ENCODE measurements around the gene CTSO. TPM values are rescaled to one million over a fixed set of nuclear protein-coding genes. Genes with fewer than 3 reads are reported as not detected.

Gene CTSO, protein sequence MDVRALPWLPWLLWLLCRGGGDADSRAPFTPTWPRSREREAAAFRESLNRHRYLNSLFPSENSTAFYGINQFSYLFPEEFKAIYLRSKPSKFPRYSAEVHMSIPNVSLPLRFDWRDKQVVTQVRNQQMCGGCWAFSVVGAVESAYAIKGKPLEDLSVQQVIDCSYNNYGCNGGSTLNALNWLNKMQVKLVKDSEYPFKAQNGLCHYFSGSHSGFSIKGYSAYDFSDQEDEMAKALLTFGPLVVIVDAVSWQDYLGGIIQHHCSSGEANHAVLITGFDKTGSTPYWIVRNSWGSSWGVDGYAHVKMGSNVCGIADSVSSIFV
- 7.3 TPM for total RNA-seq

DNA sequence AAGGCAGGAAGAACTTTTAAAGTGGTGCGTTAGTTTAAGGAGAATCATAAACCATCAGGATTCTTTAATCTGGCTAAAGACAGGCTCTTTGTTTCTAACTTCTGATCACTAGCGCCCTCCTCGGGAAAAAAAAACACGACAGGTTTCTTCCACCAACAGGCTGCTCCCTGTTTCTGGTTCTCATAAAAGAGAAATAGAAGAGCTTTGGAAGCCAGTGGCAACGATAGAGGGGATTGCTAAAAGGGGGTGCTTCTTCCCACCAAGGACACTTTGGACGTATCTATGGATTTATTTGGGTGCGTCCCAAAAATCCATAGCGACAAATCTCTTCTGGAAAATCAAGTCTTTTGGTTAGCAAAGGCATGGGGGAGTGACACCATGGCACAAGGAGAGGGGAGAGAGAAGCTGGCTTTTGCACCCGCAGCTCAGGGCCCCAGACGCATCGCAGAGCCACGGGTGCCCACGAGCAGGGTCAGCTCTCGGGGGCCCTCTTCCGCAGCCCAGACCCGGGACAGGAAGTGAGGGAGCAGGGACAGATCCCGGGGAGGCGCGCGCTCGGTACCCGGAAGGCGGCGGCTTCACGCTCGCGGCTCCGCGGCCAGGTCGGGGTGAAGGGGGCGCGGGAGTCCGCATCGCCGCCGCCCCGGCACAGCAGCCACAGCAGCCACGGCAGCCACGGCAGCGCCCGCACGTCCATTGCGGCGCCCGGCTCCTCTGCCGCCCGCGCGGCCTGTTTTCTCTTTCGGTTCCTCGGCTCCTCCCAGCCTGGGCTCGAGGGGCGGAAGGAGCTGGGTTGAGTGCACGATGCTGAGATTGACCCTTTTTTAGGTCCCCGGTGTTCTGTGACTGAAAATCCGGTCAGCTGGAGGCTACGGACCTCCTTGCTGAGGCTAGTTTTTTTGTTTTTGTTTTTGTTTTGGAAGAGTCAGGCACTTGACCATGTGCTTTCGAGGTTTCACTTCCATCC is at the start of gene CTSO:
Gene CTSO (minus strand): TSS at position 716 of the 967 bp plus-strand sequence. CDS start 19 bp downstream, at position 697.
- DNase-seq (ENCODE audit: low spot score in 2 of 2): peak; percentile 54 to 62
- peak; percentile 70 for FAIRE-seq

DNA sequence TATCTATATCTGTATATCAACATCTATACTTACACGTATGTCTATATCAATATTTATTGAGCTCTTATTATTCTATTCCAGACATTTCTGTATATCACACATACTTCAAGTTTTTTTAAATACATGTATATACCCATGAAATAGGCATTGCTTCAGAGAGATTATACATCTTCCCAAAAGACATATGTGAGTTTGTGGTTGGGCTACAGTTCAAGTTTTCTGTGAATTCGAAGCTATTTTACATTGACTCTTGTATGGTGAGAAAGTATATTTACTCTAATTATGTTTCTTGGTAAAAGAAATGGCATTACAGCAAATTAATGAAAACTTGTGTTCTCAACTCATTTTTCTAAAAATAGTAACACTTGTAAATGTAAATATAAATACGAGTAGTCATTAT is 46.8 kb upstream of the CTSO start:
- no peak for DNase-seq (ENCODE audit: low spot score in 2 of 2)
- FAIRE-seq: no peak

DNA sequence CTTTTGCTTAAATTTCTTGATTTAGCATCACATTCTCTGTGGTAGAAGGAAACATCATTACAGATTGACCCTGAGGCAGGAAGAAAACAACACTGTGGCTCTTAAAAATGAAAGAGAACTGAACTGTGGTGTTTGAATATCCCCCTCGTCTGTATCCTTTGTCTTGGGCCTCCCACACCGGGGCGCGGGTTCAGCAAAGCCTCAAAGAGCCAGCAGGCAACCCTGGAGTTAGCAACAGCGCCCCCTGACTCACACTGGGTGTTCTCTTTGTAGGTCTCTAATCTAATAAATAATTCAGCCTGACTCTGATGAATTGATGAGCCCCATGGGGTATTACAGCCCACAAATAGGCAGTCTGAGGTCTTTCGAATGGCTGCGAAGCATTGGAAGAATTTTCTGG is 46.1 kb upstream of the CTSO start:
- DNase-seq (ENCODE audit: low spot score in 2 of 2) (no peak), FAIRE-seq (no peak)

DNA sequence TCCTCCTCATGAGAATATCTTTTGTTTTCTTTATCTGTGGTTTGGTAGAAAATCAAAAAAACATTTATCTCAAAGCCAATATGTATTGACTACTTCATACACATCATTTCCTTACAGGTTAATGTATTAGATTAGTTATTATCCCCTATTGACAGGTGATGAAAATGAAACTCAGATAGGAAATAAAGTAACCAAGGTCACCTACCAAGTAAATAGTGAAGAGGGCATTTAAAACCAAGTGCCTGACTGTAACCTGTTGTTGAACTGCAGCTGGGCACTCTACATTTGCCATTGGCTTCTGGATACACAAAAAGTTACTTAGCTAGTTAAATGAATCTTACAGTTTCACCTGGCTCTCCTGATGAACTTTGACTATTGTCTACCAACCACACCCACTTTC is 41.4 kb upstream of the CTSO start:
- DNase-seq (ENCODE audit: low spot score in 2 of 2) (no peak), FAIRE-seq (no peak)

DNA sequence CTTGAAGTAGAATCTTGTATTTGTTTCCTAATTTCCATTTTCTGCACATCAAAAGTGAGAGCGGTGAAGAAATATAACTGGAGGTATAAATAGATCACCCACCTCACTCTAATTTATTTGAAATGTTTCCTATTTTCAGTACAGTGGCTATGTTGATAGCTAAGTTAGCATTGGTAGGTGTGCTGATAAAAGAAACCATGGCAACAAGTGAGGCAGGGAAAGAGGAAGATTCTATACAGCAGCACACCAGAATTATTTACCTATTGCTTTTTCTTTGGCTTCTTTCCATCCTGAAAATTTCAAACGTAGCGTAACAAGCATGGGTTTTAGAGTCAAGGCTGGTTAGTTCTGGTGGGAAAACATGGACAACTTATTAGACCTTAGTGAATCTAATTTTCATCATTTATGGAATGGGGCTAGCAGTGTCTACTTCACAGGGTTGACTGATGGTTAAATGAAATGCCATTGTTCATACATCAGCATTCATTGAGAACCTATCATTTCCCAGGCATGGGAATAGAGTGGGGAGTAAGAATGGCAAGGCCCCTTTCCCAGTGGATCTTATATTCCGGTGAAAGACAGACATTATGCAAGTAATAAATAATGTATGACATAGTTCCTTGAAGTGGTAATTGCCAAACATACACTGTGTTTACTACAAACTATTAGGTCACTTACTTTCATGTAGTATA is 30.6 kb upstream of the CTSO start:
- no peak for DNase-seq (ENCODE audit: low spot score in 2 of 2)
- no peak for FAIRE-seq

DNA sequence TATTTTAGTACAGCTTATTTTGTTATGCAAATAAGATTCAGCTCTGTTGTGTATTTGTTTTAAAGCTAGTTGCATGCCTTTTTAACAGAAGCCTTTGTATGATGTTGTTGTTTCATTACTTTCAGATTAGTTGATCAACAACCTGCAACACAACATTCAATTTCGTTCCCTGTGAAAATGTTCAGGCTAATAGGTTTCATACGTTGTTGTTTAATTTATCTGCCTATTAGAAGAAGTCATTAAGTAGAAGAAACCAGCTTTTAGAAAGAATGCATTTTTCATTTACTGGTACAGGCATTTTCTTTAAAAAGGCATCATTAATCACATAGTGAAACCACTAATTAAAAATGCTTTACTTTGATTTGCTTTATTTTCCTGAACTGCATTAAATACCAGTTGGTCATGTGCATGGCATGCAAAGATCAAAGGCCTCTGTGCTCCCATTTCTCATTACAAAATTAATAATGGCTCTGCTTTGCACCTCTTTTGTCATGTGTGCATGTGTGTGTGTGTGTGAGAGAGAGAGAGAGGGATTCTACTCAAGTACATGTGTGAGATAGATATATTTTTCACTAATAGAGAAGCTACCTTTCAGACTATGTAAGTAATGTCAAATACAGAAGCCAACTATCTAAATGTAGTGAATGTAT is 29.2 kb upstream of the CTSO start:
- DNase-seq (ENCODE audit: low spot score in 2 of 2) (no peak), FAIRE-seq (no peak)

DNA sequence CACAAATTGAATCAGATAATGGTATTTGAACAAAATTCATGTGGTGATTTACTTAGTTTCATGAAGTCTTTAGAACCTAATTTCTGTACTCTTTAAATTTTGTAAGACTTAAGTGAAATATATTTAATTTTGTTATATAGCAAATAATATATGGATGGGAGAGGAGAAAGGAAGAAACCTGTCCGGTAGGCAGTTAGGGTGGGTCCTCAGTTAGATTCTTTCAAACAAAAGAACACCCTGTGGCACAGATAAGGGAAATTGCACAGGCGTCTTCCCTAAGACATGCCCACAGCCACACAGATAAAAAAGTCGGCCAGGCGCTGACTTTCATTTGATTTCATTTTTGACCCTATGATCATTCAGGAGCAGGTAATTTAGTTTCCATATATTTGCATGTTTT is 25.1 kb upstream of the CTSO start:
- DNase-seq (ENCODE audit: low spot score in 2 of 2) (no peak), FAIRE-seq (no peak)

DNA sequence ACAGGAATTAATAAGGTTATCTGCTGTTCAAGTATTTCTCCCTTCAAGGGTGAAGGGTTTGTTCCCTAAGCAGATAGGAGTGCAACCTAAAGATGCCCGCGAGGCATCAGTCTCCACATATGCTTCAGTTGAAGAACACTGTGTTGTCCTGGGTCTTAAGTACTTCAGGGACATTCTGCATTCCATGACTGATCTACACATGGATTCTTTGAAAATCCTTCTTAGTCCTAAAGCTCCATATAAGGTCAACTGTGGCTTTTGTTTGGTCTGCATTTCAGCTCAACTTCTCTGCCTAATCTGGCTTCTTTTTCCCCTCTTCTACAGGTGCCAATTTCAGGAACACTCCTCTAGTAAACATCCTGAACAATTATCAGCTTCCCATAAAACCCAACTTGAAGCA is 21.8 kb upstream of the CTSO start:
- DNase-seq (ENCODE audit: low spot score in 2 of 2) (no peak), FAIRE-seq (no peak)

DNA sequence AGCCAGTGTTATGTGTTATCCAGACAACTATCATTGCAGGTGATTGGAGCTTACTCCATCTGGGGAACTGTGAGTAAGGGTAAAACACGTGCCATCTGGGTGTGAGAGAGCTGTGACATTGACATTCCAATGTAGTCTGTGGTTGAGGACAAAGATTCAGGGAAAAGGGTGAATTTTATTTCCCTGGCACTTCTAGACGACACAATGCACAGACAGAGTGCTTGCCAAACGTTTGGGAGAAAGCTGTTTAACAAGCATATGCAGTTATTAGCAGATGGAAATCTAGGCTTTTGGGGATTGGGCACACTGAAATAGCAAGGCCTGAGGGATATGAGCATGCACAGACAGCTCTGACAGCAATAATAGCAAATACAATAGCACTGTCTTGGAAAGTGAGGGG is 21.3 kb upstream of the CTSO start:
- DNase-seq (ENCODE audit: low spot score in 2 of 2) (no peak), FAIRE-seq (no peak)

DNA sequence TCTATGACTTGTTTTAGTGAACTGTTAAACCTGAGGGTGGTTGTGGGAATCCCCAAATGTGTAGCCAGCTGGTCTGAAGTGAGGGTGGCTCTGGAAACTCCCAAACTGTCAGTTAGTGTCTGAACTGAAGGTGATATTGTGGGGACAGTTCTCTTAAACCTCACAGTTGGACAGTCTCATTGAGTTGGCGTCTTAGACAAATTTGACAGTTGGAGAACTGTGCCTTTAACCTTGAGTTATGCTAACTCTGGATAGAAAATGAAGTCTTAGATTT is 20.7 kb upstream of the CTSO start:
- no peak for DNase-seq (ENCODE audit: low spot score in 2 of 2)
- no peak for FAIRE-seq

DNA sequence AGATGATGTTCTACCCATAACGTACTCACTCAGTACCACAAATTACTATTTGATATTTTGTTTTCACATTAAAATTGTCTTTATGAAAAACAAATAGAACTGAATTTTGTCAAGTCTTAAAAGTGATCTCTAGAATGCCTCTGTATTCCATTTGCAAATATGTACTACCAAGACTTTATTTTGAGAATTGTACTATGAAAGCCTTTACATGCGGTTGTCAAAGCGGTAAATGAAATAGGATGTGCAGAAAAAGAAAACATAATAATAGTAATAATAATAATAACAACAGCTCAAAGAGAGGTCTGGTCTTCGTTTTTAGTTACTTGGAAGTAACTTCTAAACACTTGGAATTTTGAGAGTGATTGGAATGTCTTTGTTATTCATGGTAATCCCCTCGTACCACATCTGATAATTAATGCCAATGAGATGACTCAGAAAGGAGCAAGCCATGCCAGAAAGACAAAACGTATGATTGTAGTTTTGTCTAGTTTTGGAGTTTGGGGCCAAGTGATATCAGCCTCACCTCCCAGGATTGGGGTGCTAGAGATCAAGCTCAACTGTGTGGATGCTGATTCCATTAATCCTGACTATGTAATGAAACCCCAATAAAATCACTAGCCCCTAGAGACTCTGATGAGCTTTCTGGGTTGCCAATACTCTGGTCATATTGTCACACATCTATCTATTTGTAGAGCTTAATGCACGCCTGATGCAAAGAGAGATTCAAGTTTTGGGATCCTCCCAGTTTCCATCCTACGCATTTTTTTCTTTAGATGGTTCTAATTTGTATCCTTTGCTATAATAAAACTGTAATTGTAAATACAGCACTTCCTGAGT is 20.2 kb upstream of the CTSO start:
- FAIRE-seq: no peak
- DNase-seq (ENCODE audit: low spot score in 2 of 2): no peak

DNA sequence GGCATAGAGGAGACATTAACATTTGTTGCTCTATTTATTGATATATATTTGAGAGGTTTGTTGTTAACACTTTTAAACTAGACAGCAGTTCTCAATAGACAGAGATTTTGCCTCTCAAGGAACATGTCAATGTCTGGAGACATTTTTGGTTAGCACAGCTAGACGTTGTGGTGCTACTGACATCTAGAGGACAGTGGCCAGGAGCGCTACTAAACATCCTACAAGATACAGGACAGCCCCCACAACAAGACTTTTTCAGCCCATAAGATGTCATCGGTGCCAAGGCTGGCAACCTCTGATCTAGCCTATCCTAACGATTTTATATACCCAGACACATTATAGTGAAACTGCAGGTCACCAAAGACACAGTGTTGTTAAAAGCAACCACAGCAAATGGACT is 18.4 kb upstream of the CTSO start:
- no peak for DNase-seq (ENCODE audit: low spot score in 2 of 2)
- no peak for FAIRE-seq

DNA sequence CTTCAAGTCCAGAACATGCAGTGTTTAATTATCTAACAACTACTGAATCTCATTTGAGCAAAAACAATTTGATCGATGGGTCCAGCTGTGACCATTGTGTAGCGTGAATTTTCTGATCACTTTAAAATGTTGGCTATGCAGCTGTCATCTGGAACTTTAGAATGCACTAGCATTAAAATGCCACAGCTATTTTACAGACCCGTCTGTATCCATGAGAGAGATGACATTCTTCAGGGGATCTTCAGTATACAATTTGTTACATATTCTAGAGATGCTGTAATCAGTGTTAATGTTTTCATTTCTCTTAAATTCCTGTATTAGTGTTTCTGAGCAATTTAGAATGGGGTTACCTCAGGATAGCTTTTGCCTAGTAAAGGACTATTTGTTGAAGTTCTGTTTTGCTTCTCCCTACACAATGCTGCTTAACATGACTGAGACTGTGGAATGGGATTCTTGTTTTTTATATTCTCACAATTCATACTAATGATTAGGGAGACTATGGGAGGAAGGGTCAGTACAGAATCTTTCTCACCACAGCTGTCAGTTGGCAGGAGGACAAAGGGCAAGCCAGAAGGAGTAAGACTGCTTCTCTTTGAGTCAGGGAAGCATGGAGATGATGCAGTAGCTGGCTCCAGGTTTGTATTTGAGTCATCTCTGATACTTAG is 13.2 kb upstream of the CTSO start:
- DNase-seq (ENCODE audit: low spot score in 2 of 2) (no peak), FAIRE-seq (no peak)

DNA sequence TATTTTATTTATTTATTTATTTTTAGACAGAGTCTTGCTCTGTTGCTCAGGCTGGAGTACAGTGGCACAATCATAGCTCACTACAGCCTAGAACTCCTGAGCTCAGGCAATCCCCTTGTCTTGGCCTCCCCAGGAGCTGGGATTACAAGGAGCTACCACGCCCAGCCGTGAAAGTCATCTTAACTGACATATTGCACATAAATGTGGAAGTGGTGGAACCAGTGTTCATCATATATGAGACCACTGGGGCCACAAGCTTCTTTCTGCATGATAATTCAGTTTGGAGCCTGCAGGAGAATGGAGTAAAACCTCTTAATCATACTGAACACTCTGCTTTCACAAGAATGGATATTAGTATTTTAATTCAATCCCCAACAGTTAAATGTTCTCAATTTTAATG is 12.5 kb upstream of the CTSO start:
- FAIRE-seq (no peak), DNase-seq (ENCODE audit: low spot score in 2 of 2) (no peak)

DNA sequence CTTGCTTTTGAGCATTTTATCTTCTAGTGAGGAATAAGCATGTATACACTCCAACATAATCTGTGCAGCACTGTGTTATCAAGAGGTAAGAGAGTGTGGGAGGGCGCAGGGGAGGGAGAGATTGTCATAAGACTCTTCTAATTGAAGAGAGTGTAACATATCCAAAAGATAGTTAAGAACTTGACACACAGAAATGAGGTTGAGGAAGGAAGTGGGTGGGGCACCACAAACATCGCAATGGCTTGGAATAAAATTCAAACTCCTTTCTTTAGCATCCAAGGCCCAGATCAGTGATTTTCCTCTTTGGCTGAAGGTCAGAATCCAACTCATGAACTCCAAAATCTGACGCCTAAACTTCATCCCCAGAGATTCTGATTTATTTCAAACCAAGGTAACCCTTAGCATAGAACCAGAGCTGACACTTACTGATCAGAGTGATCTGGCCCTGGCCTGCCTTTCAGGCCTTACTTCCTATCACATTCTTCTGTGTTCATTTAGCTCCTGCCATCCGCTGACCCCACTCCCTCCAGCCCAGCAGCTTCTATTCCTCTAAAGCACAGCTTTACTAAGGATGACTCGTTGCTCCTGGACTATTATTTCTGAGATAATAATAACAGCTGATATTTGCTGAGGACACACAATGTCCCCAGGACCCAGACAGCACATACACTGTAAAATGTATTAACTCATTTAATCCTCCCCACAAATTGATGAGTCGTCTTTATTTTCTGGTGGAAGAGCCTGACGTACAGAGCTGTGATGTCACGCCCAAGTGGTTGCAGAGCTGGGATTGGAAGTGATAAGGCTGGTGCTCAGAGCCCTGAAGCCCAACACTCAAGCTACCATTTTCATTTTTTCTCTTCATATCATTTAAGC is 10.6 kb upstream of the CTSO start:
- DNase-seq (ENCODE audit: low spot score in 2 of 2) (no peak), FAIRE-seq (no peak)

DNA sequence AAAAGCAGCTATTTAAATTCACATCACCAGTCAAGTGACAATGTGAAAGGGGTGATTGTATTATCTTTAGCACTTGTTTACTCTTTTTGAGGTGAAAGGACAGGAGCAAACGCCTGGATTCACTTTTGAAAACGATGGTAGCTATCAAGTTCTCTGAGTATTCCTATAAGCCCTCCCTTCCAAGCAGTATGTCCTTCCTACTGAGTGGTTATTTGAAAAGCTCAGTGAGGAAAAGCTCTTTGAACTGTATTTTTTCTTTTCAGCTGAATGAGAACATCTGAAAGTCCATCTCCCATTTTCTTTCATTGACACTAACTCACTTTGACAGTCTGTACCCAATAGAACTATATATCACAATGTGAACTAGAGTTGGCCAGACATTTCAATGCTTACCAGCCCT is 9.1 kb upstream of the CTSO start:
- FAIRE-seq: no peak
- DNase-seq (ENCODE audit: low spot score in 2 of 2): no peak

DNA sequence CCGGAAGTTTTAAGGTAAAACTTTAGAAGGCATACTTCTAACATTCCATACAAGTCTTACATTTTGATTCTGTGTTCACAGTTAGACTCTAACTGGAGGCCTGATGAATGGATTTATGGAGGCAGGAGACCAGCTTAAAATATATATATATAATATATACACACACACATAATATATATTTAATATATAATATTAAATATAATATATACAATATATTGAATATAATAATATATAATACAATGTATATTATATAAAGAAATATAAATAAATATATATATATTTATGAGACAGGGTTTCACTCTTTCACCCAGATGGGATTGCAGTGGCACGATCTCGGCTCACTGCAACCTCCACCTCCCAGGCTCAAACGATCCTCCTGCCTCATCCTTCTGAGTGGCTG is 7.9 kb upstream of the CTSO start:
- FAIRE-seq: no peak
- DNase-seq (ENCODE audit: low spot score in 2 of 2): no peak

DNA sequence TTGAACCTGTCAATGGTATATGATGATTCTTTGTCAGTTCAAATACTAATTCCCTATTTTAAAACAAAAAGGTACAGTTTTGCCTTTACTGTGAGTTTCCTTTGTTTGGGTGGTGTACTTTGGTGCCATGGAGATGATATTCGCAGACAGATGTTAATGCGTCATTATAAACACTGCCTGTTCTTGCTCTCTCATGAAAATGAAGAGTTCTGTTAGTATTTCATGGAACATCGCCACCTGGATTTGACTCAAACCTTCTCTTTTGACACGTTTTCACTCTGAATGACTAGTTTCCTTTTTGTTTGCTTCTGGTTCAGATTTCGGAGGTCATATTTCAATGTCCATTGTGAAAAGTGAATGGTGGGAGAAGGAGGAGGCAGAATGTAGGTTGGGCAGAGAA is 6.9 kb upstream of the CTSO start:
- FAIRE-seq: no peak
- DNase-seq (ENCODE audit: low spot score in 2 of 2): no peak

DNA sequence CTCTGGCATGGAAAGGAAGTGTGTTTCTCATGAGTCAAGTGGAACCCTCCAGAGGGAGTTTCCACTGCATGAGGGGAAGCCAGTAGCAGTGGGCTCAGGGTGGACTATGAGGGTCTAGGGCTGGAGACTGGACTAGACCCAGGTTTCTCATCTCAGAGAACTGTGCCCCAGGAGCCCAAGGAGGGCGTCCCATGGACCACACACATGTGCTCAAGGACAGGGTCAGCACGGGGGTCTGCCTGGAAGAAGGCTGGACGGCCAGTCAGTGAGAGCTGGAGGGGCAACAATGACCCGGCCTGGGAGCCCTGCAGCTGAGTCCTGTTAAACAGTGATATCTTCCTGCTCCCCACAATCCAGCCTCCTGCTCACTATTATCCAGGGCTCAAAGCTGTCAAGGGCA is 5.8 kb upstream of the CTSO start:
- FAIRE-seq (no peak), DNase-seq (ENCODE audit: low spot score in 2 of 2) (no peak)

All from frontal cortex (tissue), 4 donors.